Body of pancreas (tissue), 4 donors: ENCODE data around the gene POLG. TPM values are rescaled to one million over a fixed set of nuclear protein-coding genes. Genes with fewer than 3 reads are reported as not detected.

Experiments used
- ATAC-seq: fragments of 150-250 bp; one replicate; pipeline ENCODE4 v1.9.1; 2016
- DNase-seq, 4 donors: peaks; one replicate each; pipeline ENCODE4 v3.0.0-alpha.2; 2019
- H3K27ac ChIP-seq, 4 donors: fragments of 200-600 bp; sonication (generic); 1 replicate in 3 of 4; 2 replicates in 1 of 4; pipeline versions ENCODE4 v1.5.1 to v1.6.1; 2016 to 2019; ENCODE audit warnings: mild to moderate bottlenecking in 1 of 4, mixed read lengths in 1 of 4, moderate library complexity in 1 of 4
- H3K27me3 ChIP-seq, 2 donors: fragments of 200-600 bp; sonication (generic); one replicate each; pipeline ENCODE4 v1.6.0; 2016; ENCODE audit warnings: mild to moderate bottlenecking in 1 of 2
- H3K36me3 ChIP-seq, 2 donors: fragments of 200-600 bp; sonication (generic); replicated peaks in 1 of 2; 2 replicates each; pipeline ENCODE4 v1.5.1; 2016; ENCODE audit warnings: low read depth in 2 of 2; ENCODE audit not compliant: insufficient read depth in 1 of 2
- H3K4me1 ChIP-seq: fragments of 200-600 bp; sonication (generic); one replicate; pipeline ENCODE4 v1.6.0; 2016
- H3K4me3 ChIP-seq, 2 donors: fragments of 200-600 bp; sonication (generic); 1 replicate in 1 of 2; 2 replicates in 1 of 2; pipeline ENCODE4 v1.5.1; 2016 to 2019
- H3K9me3 ChIP-seq, 3 donors: fragments of 200-600 bp; sonication (generic); 1 replicate in 2 of 3; 2 replicates in 1 of 3; pipeline ENCODE4 v1.5.1; 2016
- CTCF ChIP-seq, 7 experiments: fragments of 450-650 bp in 4 of 7; fragments of 200-600 bp in 3 of 7; sonication (generic) in 3 of 7; IDR thresholded peaks; one replicate each; pipeline ENCODE4 v1.5.1; 2016 to 2019; ENCODE audit warnings: antibody characterized with exemption in 7 of 7
- POLR2A ChIP-seq, 3 donors: fragments of 450-650 bp; IDR thresholded peaks; one replicate each; pipeline ENCODE4 v1.6.1; 2016; ENCODE audit warnings: antibody characterized with exemption in 3 of 3, mild to moderate bottlenecking in 2 of 3
- WGBS, 2 donors: methylation state at CpG; one replicate each; pipeline ENCODE4 v1.1.5; 2017; 5-methylcytosine and 5-hydroxymethylcytosine counted together
- intact Hi-C: fragments of 100-400 bp; cut with DNase I; formaldehyde crosslinking; loops from one replicate; pipeline ENCODE4 v1.15.1; 2023
- total RNA-seq, 2 donors: library from RNA; depleted of rRNA; stranded (reverse); fragments of >200 nt; gene quantifications; one replicate each; pipeline ENCODE4 v1.1.0, GENCODE V29; 2016

POLG gene
- total RNA-seq, 2 donors from 2014 or later = 60.7 to 67.2 TPM

DNA sequence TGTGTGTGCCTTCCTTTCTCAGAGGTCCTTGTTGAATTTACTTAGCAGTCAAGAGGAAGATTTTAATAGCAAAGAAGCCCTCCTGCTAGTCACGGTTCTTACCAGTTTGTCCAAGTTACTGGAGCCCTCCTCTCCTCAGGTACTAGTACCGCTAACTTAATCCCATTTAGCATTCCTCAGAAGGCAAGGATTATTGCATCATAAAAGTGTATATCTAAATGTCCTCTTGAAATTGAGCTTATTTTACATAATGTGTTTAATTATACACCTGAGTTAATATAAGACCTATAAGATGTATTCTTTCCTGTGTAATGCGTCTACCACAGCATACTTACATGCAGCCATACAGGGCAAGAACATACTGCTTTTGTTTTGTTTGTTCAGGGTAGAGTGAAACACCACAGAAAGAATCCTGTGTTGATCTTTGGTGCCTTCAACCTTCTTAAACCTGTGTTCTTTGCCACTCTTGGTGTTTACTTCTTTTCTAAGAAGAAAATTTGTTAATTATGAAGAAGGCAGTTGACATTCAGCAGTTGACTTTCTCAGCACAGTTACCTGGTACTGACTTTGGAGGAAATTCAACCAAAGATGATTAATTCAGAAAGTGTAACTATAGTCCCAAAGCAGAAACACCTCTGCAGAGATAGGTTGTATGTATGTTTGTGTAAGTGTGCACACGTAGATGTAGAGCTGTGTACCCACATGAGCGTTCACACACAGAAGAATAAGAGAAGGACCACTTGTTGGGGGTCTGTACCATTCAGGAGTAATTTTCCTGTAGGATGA, 33.1 kb downstream of the POLG start:
- Histone ChIP-seq H3K9me3 (no peaks in the 10 kb centered on the region), H3K4me1 (peaks cover 15% of the 10 kb centered on the region), H3K36me3 (no peaks in the 10 kb centered on the region), H3K27me3 (no peaks in the 10 kb centered on the region), H3K27ac (no peak overlapping the region), H3K4me3 (no peak overlapping the region)
- WGBS, 2 donors = 85 to 87% methylated on average over 5 of the region's 5 CpGs
- DNase-seq = no peak
- intact Hi-C loops = no loop called here
- ATAC-seq = no peak
- TF ChIP-seq CTCF (IDR thresholded peaks at IDR 0.05) = no peak
- no peak for TF ChIP-seq POLR2A (IDR thresholded peaks at IDR 0.05)

DNA sequence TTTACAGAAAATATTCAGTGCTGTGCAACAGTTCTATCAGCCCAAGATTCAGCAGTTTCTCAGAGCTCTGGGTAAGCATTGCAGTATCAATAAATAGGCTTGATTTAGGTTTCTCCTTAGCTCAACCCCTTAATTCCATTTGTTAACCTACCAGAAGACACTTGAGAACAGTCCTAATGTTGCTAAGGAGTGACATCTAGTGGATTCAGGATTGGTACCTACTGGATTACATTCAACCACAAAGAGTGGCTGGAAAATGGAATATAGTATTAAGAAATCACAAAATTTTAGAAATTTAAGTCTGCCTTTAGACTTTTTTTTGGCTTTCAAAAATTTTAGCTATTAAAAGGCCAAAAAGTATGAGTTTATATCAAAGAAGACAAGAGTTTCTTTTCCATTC, 34.7 kb downstream of the POLG start:
- Histone ChIP-seq H3K27ac (no peak overlapping the region), H3K4me3 (no peak overlapping the region), H3K9me3 (no peaks in the 10 kb centered on the region), H3K4me1 (no peaks in the 10 kb centered on the region), H3K36me3 (no peaks in the 10 kb centered on the region), H3K27me3 (no peaks in the 10 kb centered on the region)
- TF ChIP-seq POLR2A (IDR thresholded peaks at IDR 0.05) (no peak), CTCF (IDR thresholded peaks at IDR 0.05) (peak in 4 of 7 experiments; percentile 19 to 38 (median 28))
- intact Hi-C loops = no loop called here
- no peak for DNase-seq
- no peak for ATAC-seq

DNA sequence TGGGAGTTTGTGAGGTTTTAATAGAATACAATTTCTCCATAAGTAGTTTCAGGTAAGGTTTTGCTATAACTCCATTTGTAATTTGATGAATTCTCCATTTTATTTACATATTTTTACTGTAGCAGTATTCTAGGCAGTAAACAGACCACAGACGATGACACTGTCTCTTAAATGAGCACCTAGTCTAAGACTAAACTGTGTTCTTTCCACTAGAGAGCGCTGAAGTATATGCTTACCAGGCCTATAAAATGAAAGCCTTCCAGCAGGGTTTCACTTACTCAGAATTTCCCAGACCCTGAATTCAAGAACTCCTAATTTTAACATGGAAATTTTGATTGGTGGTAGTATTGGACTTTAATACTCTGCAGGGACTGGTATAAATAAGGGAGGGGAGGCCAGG, 41.6 kb downstream of the POLG start:
- TF ChIP-seq POLR2A (IDR thresholded peaks at IDR 0.05) = no peak
- no peak for TF ChIP-seq CTCF (IDR thresholded peaks at IDR 0.05)
- no peaks in the 10 kb centered on the region for H3K9me3 ChIP-seq
- no peak overlapping the region for H3K4me3 ChIP-seq
- no peaks in the 10 kb centered on the region for H3K36me3 ChIP-seq
- no peaks in the 10 kb centered on the region for H3K4me1 ChIP-seq
- ATAC-seq = no peak
- 97 to 98% methylated on average over 2 of the region's 2 CpGs for WGBS, 2 donors
- H3K27ac ChIP-seq = no peak overlapping the region
- no peaks in the 10 kb centered on the region for H3K27me3 ChIP-seq
- no peak for DNase-seq
- intact Hi-C loops = no loop called here

DNA sequence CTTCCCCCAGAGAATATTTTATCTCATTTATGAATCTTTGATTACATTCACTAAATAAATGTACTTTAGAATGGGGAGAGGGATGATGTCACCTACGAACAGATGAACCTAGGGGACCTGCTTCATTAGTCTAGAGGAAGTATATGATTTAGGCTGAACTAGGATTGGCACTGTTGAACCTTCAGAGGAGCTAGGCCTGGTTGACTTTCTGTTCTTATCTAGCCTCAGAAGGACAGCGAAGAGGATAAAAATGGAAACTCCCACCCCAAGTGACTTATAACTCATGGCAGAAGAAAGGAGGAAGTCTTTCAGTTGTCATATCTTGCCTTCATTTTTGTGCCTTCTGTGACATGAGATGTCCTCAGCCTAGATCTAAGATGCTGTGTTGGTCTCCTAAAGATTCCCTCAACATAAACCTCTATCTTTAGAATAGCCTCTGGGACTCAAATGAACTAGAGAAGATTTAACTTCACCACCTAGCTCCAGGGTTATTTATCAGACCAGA, 42.6 kb downstream of the POLG start:
- ATAC-seq (no peak), DNase-seq (no peak)
- Histone ChIP-seq H3K36me3 (no peaks in the 10 kb centered on the region), H3K9me3 (no peaks in the 10 kb centered on the region), H3K4me1 (no peaks in the 10 kb centered on the region), H3K27ac (no peak overlapping the region), H3K27me3 (no peaks in the 10 kb centered on the region), H3K4me3 (no peak overlapping the region)
- TF ChIP-seq POLR2A (IDR thresholded peaks at IDR 0.05) (no peak), CTCF (IDR thresholded peaks at IDR 0.05) (no peak)
- intact Hi-C loops = no loop called here
- WGBS, 2 donors = 92 to 95% methylated on average over 2 of the region's 2 CpGs

- Histone ChIP-seq H3K27me3 (no peaks in the 10 kb centered on the region), H3K36me3 (no peaks in the 10 kb centered on the region), H3K4me1 (no peaks in the 10 kb centered on the region), H3K27ac (no peak overlapping the region), H3K4me3 (no peak overlapping the region), H3K9me3 (no peaks in the 10 kb centered on the region)
- no peak for ATAC-seq
- intact Hi-C loops = no loop called here
- no peak for DNase-seq
- TF ChIP-seq CTCF (IDR thresholded peaks at IDR 0.05) = no peak
- no peak for TF ChIP-seq POLR2A (IDR thresholded peaks at IDR 0.05)
- WGBS, 2 donors = 82 to 88% methylated on average over 4 of the region's 4 CpGs
These were observed 51.4 kb downstream of the POLG start for GRCh38 chr15:89283201-89283600.
